Activated T-cell treated with anti-CD3 and anti-CD28 coated beads for 4 hours (primary cell): Measurements from ENCODE around the gene UBALD2.
"Not testable (repeated sequence)": the region's sequence is repeated elsewhere in the genome, so short reads cannot be mapped to it uniquely, and the experiment has no call there.

Experiments used
- DNase-seq: peaks from one replicate; pipeline ENCODE4 v3.0.0-alpha.2; 2020

The UBALD2 gene

GRCh38 chr17:76246080-76247066, 18.8 kb upstream of the UBALD2 start:
- no peak for DNase-seq

- no peak for DNase-seq
These were observed 17.8 kb upstream of the UBALD2 start for GRCh38 chr17:76247304-76247703.

DNA sequence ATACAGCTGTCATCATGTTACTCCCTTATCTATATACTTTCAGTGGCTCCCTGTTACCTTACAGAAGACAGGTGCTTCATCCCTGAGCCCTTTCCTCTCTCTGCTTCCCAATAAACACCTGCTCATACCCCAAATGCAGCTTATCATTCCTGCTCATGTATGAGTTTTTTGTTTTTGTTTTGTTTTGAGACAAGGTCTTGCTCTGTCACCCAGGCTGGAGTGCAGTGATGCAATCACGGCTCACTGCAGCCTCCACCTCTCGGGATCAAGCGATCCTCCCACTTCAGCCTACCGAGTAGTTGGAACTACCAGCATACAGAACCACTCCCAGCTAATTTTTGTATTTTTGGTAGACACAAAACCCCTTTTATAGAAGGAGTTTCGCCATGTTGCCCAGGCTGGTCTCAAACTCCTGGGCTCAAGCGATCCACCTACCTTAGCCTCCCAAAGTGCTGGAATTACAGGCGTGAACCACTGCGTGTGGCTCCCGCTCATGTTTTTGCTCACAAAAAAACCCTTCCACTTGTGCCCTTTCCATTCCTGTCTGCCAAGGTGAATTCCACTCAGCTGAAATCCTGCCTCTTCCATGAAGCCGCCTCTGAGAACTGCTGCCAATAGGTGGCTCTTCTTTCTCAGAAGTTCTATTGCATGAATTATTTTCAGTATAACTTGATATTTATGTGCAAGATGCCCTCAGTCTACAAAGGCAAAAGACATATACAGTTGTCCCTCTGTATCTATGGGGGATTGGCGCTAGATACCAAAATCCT, 16.9 kb upstream of the UBALD2 start:
- DNase-seq, result no peak

GRCh38 chr17:76250141-76250540, 15.0 kb upstream of the UBALD2 start:
- no peak for DNase-seq

DNA sequence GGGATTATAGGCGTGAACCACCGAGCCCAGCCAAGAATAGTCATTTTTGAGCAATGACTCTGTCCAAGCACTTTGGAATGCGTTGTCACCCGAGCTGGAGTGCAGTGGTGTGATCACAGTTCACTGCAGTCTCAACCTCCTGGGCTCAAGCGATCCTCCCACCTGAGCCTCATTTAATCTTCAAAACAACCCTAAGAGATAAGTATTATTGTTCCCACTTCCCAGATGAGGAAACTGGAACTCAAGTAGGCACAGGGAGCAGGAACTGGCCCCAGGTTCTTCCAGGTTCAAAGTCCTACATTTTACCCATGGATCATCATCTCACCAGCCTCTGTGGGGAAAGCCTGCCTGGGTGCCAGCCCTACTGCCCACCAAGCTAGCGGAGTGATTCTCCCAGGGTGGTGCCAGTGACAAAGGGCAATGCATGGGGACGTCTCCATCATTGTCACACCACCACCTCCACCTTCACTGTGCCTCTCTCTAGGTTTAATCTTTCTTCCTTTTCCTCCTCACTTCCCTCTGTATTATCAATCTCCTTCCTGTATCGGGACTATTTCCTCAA, 13.6 kb upstream of the UBALD2 start:
- no peak for DNase-seq

GRCh38 chr17:76252040-76252954, 12.9 kb upstream of the UBALD2 start:
- DNase-seq, result no peak

- not testable (repeated sequence) for DNase-seq
These were observed 12.0 kb upstream of the UBALD2 start for GRCh38 chr17:76252967-76253766.

- no peak for DNase-seq
These were observed 11.3 kb upstream of the UBALD2 start for GRCh38 chr17:76253841-76254240.

GRCh38 chr17:76254275-76254674, 10.9 kb upstream of the UBALD2 start:
- no peak for DNase-seq

DNA sequence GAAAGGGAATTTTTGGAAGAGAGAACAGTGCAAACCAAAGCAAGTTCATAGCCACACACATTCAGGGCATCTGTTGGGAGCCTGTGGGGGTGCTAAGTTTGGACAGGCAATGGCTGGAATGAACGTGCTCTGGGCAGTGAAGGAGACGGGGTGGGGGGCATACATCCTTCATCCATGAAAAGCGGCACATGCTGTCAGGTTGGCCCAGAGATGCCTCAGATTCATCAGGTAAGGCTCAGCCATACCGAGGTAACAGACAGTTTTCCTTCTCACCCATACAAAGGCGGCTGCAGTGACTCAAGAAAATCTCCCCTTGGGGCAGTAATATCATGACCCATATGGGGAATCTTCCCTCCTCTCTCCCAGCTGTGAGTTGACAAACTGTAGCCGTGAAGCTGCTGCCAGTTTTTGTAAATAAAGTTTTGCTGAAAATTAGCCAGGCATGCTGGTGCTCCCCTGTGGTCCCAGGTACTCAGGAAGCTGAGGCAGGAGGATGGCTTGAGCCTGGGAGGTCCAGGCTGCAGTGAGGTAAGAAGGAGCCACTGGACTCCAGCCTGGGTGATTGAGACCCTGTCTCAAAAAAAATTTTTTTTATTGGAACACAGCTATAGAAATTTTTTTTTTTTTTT, 9.2 kb upstream of the UBALD2 start:
- no peak for DNase-seq

GRCh38 chr17:76256430-76257050, 8.6 kb upstream of the UBALD2 start:
- DNase-seq, result not testable (repeated sequence)

GRCh38 chr17:76260220-76260619, 4.9 kb upstream of the UBALD2 start:
- no peak for DNase-seq

GRCh38 chr17:76260669-76261068, 4.5 kb upstream of the UBALD2 start:
- no peak for DNase-seq

DNA sequence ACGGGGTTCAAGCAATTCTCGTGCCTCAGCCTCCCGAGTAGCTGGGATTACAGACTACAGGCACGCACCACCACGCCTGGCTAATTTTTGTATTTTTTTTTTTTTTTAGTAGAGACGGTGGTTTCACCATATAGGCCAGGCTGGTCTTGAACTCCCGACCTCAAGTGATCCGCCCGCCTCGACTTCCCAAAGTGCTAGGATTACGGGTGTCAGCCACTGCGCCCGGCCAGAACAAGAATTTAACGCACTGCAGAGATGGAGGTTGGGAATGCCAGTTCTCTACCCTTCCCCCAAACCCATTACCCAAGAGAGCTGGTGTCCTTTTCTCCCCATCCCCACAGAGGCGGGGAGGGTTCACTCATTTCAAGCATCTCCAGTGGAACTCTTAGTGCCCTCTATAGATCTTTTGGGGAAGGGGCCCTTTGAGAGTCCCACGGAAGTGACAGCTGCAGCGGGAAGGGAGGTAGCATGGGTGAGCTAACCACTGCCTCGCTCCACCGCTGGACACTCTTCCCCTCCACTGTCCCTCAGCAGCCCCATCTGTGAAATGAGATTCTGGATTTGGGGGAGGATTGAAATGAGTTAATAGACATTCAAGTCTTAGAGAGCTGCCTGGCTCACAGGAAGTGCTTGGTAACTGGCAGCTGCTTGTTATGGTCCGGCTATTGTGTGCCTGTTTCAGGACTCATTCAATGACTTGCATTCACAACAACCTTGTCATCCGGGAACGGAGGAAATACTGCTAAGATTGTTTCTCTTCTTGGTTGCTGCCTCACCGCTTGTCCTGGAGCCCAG, 3.5 kb upstream of the UBALD2 start:
- no peak for DNase-seq

GRCh38 chr17:76262732-76263344, 2.3 kb upstream of the UBALD2 start:
- DNase-seq, result no peak

DNA sequence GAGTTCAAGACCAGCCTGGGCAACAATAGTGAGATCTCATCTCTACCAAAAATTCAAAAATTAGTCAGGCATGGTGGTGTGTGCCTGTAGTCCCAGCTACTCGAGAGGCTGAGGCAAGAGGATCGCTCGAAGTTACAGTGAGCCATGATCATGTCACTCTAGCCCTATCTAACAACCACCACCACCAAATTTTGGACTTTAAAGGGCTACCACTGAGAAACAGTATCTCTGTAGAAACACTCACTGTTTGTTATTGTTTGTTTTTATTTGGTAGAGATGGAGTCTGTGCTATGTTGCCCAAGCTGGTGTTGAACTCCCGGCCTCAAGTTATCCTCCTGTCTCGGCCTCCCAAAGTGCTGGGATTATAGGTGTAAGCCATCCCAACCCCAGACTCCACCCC, 1.3 kb upstream of the UBALD2 start:
- DNase-seq, result no peak

- no peak for DNase-seq
These were observed 758 bp upstream of the UBALD2 start for GRCh38 chr17:76264425-76264754.

- no peak for DNase-seq
These were observed 586 bp downstream of the UBALD2 start for GRCh38 chr17:76265624-76266243.
